Lung (tissue), 12 donors: ENCODE measurements around the gene MRPL54. TPM values are rescaled to one million over a fixed set of nuclear protein-coding genes. Genes with fewer than 3 reads are reported as not detected.

ENCODE experiments used
- ATAC-seq: fragments of 200-7000 bp; cut with Tn5 transposase; one replicate; pipeline ENCODE4 v1.9.1; 2020; ENCODE audit warnings: moderate number of reproducible peaks; ENCODE audit not compliant: insufficient read depth, low FRiP score
- DNase-seq, 3 donors: peaks; one replicate each; pipeline ENCODE4 v3.0.0-alpha.2; 2013 to 2017
- H3K27ac ChIP-seq, 2 donors: one replicate each; pipeline ENCODE4 v1.5.1; 2013; ENCODE audit warnings: mild to moderate bottlenecking in 2 of 2, moderate library complexity in 2 of 2, control low read depth in 1 of 2, inconsistent platforms in 1 of 2, low read depth in 1 of 2, low read length in 1 of 2
- H3K27me3 ChIP-seq, 3 donors: one replicate each; pipeline ENCODE4 v1.5.1; 2013; ENCODE audit warnings: low read length in 2 of 3; ENCODE audit not compliant: control insufficient read depth in 3 of 3, insufficient read depth in 3 of 3
- H3K36me3 ChIP-seq, 4 donors: one replicate each; pipeline ENCODE4 v1.5.1; 2013; ENCODE audit warnings: low read length in 4 of 4, mild to moderate bottlenecking in 1 of 4, moderate library complexity in 1 of 4; ENCODE audit not compliant: control insufficient read depth in 4 of 4, insufficient read depth in 4 of 4
- H3K4me1 ChIP-seq, 5 donors: one replicate each; pipeline ENCODE4 v1.5.1; 2013; ENCODE audit warnings: low read length in 5 of 5, mild to moderate bottlenecking in 2 of 5, moderate library complexity in 1 of 5; ENCODE audit not compliant: control insufficient read depth in 5 of 5, insufficient read depth in 5 of 5
- H3K4me3 ChIP-seq: one replicate; pipeline ENCODE4 v1.5.1; 2013; ENCODE audit warnings: mild to moderate bottlenecking, control low read depth, moderate library complexity
- H3K9ac ChIP-seq, 2 donors: one replicate each; pipeline ENCODE4 v1.5.1; 2013; ENCODE audit warnings: low read length in 2 of 2, control low read depth in 1 of 2; ENCODE audit not compliant: insufficient read depth in 1 of 2
- H3K9me3 ChIP-seq, 4 donors: one replicate each; pipeline ENCODE4 v1.5.1; 2013; ENCODE audit warnings: low read length in 3 of 4, mild to moderate bottlenecking in 1 of 4, moderate library complexity in 1 of 4; ENCODE audit not compliant: control insufficient read depth in 4 of 4, insufficient read depth in 3 of 4
- WGBS, 2 donors: extraction: QIAGEN DNeasy Blood & Tissue Kit; methylation state at CpG; one replicate each; pipeline ENCODE4 v1.1.7; 2013; 5-methylcytosine and 5-hydroxymethylcytosine counted together
- polyA plus RNA-seq, 2 donors: library from polyadenylated mRNA; stranded (reverse); fragments of 200-250 nt; gene quantifications; one replicate each; pipeline ENCODE4 v1.2.1, GENCODE V29; 2013
- total RNA-seq, 2 donors: library from RNA; depleted of rRNA in 1 of 2; stranded (reverse); fragments of >200 nt in 1 of 2; gene quantifications; one replicate each; pipeline ENCODE4 v1.2.1, GENCODE V29; 2014 to 2021
- TF ChIP-seq, protein P1 (sequence below): IDR thresholded peaks from 2 replicates; pipeline ENCODE4 v1.5.1; 2012; ENCODE audit warnings: mild to moderate bottlenecking; ENCODE audit errors: control extremely low read depth, extremely low read depth
- donor health status: control.
- donor health status: control.
- donor health status: Bipolar disorder and iron deficiency.
- donor health status: healthy.
- donor health status: DM: yes; HTN: yes; CAD: no.

Gene MRPL54
- total and polyA plus RNA-seq, 4 donors, result 28.9 to 137 (median 63.8) TPM

DNA sequence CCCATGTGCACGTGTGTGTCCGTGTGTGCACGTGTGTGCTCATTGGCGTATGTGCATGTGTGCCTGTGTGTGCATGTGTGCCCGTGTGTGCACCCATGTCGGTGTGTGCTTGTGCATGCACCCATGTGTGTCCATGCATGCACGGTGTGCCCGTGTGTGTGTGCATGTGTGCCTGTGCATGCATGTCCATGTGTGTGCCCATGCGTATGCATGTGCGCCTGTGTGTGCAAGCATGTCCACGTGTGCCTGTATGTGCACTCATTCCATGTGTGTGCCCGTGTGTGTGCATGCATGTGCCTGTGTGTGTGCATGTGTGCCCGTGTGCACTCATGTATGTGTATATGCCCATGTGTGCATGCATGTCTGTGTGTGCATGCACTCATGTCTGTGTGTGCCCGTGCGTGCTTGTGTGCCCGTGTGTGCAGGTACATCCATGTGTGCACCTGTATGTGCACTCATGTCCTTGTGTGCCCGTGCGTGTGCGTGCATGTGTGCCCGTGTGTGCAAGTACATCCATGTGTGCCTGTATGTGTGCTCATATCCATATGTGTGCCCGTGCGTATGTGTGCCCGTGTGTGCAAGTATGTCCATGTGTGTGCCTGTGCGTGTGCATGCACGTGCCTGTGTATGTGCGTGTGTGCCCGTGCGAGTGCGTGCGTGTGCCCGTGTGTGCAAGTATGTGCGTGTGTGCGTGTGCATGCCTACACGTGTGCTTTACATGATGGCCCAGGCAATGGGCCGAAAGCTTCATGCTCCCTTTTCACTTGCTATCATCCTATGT, 45.3 kb downstream of the MRPL54 start:
- H3K36me3 ChIP-seq, result no peaks in the 10 kb centered on the region
- H3K9ac ChIP-seq, result no peak overlapping the region
- 92 to 97% methylated on average over 35 of the region's 35 CpGs for WGBS, 2 donors
- no peak overlapping the region for H3K4me3 ChIP-seq
- ATAC-seq (no peak), DNase-seq (no peak)
- no peaks in the 10 kb centered on the region for H3K9me3 ChIP-seq
- peaks cover 0 to 3% (median 3%) of the 10 kb centered on the region in 3 donors for H3K27me3 ChIP-seq
- peak overlapping the region in 1 of 2 donors; percentile 90 for H3K27ac ChIP-seq
- H3K4me1 ChIP-seq, result peaks cover 0 to 7% (median 0%) of the 10 kb centered on the region in 5 donors
- TF ChIP-seq, protein P1, sequence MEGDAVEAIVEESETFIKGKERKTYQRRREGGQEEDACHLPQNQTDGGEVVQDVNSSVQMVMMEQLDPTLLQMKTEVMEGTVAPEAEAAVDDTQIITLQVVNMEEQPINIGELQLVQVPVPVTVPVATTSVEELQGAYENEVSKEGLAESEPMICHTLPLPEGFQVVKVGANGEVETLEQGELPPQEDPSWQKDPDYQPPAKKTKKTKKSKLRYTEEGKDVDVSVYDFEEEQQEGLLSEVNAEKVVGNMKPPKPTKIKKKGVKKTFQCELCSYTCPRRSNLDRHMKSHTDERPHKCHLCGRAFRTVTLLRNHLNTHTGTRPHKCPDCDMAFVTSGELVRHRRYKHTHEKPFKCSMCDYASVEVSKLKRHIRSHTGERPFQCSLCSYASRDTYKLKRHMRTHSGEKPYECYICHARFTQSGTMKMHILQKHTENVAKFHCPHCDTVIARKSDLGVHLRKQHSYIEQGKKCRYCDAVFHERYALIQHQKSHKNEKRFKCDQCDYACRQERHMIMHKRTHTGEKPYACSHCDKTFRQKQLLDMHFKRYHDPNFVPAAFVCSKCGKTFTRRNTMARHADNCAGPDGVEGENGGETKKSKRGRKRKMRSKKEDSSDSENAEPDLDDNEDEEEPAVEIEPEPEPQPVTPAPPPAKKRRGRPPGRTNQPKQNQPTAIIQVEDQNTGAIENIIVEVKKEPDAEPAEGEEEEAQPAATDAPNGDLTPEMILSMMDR, result no peak

DNA sequence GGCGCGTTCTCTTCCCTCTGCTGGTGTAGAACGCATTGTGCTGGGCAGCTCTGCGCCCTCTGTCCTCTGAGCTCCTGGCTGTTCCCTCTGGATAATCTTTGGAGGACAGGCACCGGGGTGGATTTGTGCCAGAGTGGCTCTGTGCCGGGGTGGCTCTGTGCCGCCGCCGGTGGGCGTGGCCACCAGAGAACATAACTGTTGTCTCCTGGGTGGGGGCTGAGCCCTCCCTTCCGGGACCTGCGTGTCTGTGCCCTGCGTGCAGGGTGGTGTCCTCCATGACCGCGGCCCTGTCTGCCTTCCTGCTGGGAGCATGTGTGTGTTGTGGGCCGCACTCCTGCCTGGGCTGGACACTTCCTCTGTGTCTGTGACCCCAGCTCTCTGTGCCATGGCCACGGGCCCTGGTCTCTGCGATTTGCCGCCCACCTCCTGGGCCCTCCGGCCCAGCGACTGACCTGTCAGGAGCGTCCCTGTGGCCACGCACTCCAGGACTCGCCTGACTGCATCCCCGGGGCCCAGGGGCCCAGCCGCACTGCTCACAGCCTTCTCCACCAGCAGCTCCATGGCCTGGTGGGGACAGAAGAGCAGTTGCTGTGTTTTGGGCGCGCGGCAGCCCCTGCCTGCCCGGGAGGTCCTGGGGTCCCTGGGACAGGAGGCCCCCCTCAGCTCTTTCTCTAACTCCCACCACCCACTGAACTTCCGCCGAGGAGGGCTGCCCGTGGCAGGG, 46.1 kb downstream of the MRPL54 start:
- ATAC-seq, result no peak
- Histone ChIP-seq H3K27ac (peak overlapping the region in 1 of 2 donors; percentile 90), H3K27me3 (no peaks in the 10 kb centered on the region), H3K4me3 (no peak overlapping the region), H3K4me1 (peaks cover 0 to 13% (median 0%) of the 10 kb centered on the region in 5 donors), H3K9ac (no peak overlapping the region), H3K36me3 (no peaks in the 10 kb centered on the region), H3K9me3 (no peaks in the 10 kb centered on the region)
- no peak for DNase-seq
- TF ChIP-seq, protein P1, result no peak
- 74 to 82% methylated on average over 26 to 33 of the region's 33 CpGs for WGBS, 2 donors

DNA sequence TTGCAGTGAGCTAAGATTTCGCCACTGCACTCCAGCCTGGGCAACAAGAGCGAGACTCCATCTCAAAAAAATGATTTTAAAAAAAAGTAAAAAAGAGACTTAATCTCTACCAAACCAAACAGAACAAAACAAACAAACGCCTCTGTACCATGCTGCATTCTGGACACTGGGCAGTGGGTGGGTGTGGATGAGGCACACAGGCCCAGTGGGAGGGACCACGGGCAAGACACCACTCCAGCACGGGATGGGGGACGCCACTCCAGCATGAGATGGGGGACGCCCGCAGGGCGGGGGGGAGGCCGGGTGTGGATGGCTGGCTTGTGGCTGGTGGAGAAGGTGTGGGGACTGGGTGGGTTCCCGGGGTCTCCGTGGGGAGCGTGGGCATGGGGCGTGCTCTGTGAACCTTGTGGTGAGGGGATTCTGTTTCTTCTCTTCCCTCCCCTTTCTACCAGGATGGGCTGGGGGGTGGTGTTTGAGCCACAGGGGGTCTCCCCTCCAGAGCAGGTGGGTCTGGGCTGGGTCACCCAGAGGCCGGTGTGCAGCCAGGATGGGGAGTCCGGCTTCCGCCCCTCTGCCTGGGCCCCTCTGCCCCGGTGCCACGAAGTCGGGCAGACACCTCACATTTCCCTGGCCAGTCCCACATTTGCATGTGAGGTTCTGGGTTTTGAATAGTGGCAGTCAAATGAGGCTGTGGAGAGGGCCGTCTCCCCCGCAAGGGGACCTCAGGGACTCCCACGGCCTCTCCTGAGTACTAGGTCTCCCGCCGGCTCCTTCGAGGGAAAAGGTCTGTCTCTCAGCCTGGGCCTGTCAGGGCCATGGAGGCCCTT, 47.6 kb downstream of the MRPL54 start:
- Histone ChIP-seq H3K4me1 (peaks cover 0 to 16% (median 0%) of the 10 kb centered on the region in 5 donors), H3K36me3 (no peaks in the 10 kb centered on the region), H3K9ac (no peak overlapping the region), H3K4me3 (no peak overlapping the region), H3K27me3 (no peaks in the 10 kb centered on the region), H3K9me3 (no peaks in the 10 kb centered on the region), H3K27ac (peak overlapping the region in 1 of 2 donors; percentile 69)
- DNase-seq, result no peak
- TF ChIP-seq, protein P1, result no peak
- 74 to 82% methylated on average over 24 to 26 of the region's 26 CpGs for WGBS, 2 donors
- ATAC-seq, result no peak
